Erythroblast (primary cell): Measurements from ENCODE around the gene ADD1.

Experiments
- DNase-seq, 2 experiments: peaks; one replicate each; lab custom pipeline; 2025; lab: John Stamatoyannopoulos, UW
- GATA1 ChIP-seq: IDR thresholded peaks from 2 replicates; pipeline ENCODE4 v1.6.1; 2011; ENCODE audit warnings: low read depth, mild to moderate bottlenecking, control low read depth, low read length, moderate library complexity
- POLR2A ChIP-seq: IDR thresholded peaks from 2 replicates; pipeline ENCODE4 v1.6.1; 2011; ENCODE audit warnings: mild to moderate bottlenecking, low read length

Gene ADD1

DNA sequence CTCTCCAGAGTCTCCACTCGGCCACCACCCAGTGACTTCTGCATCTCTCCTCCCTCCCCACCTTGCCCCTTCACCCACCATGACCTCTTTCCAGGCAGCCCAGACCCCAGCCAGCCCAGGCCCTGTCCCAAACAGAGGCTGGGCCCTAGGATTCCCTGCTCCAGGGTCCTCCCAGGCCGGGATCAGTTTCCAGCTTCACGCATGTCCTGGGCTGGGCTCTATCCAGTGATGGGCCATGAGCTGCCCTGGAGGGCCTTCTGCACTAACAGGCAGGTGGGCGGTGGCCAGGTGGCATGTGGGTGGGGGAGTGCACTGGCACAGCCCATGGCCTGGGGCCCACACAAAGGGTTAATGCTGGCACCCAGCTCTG is 20.4 kb upstream of the ADD1 start:
- no peak for DNase-seq

DNA sequence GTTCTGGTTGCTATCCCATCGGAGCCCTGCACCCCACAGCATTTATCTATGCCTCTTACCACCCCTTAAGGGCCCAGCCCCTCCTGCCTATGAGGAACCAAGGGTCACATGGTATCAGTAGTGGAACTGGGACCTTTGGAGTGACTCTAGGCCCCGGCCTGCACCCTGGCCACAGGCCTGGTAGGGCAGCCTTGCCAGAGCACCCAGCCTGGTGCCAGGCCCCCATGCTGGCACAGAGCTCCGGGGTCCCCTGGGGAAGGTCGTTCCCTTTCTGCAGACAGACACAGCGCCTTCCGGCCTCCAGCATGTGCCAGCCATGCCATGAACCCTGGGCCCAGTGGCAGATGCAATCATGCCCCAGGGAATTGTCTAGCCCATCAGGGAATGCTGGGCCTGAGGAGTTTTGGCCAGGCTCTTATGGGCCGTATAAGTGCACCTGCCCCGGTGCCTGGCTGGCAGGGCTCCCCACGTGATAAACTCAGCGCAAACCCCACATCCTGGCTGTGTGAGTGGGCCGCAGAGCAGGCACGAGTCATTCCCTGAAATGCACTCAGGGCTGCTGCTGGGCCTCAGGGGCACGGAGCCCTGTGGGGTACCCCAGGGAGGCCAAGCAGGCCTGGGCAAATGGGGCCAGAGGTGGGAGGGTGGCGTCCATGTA is 19.8 kb upstream of the ADD1 start:
- TF ChIP-seq POLR2A (no peak), GATA1 (no peak)
- DNase-seq: no peak

More for the DNA sequence above, 20.4 kb upstream of the ADD1 start:
- no peak for TF ChIP-seq GATA1
- TF ChIP-seq POLR2A: no peak

DNA sequence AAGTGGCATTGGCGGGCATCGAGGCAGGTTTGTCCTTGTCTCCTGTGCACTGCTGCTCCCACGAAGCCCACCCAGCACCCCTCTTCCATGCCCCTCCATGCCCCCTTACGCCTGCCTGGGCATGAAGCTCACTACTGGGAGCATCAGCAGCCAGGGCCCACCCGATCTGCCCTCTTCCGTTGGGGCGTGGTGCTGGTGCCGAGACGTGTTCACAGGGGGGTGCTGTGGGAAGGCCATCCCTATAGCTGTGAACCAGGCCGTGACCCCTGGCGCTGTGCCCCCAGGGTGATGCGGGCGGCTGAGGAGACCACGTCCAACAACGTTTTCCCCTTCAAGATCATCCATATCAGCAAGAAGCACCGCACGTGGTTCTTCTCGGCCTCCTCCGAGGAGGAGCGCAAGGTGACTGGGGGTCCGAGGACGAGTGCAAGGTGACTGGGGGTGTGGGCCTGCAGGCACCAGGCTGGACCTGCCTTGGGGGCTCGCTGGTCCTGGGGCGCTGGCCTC is 19.3 kb upstream of the ADD1 start:
- TF ChIP-seq POLR2A: no peak
- TF ChIP-seq GATA1: no peak
- no peak for DNase-seq

GRCh38 chr4:2824836-2825381 is 18.7 kb upstream of the ADD1 start:
- TF ChIP-seq POLR2A: no peak
- no peak for TF ChIP-seq GATA1
- no peak for DNase-seq

DNA sequence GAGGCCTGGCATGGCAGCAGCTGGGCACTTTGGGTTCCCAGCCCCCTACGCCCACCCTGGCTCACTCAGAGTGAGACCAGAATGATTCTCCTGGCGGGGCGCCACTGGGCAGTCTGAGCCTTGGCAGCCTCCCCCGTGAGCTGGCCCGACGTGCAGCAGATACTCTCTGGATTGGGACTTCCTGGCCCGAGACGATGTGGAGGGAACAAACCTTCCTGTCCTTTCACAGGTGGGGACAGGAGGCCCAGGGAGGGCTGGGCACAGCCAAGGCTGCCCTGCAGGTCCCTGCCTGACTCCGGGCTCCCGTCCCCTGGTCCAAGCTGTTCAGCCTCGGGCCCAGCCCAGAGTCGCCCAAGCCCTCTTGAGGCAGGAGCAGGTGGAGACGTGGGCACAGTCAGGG is 17.9 kb upstream of the ADD1 start:
- no peak for DNase-seq
- TF ChIP-seq POLR2A: no peak
- TF ChIP-seq GATA1: no peak

GRCh38 chr4:2827071-2827873 is 16.4 kb upstream of the ADD1 start:
- DNase-seq: no peak
- TF ChIP-seq POLR2A: no peak
- no peak for TF ChIP-seq GATA1

DNA sequence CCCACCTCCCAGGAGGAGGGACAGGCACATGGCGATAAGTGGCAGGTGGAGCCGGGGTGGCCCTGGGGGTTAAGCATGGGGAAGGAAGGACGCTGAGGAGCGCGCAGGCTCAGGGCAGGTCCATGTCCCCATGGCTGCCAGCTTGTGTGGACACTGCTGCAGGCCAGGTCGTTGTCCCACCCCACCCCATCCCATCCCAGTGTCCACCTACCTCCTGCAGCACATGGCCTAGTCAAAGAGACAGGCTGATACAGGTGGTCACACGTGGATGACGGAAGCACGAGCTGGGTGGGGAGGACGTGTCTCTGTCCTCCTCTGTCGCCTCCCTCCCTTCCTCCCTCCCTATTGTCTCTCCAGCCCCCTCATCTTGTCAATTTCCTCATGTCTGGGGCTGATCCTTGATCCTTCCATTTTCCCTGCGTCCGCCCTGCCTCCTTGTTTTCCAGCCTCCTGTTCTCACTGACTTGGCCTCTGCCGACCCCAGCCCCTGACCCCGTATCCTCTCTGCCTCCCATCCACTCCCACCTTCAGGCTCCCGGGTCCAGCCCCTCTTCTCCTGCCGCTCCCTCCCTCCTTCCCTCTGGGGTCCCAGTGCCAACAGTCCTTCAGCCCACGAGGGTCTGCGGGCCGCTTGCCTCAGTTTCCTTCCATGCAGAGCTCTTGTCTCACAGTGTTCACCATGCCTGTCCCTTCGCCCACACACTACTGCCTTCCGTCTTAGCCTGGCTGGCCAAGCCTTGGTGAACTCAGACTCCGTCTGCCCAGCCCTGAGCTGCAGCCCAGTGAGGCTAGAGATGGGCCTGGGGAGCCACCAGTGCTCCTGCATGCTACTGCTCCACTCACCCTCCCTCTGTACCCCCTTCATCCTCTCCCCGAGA is 15.5 kb upstream of the ADD1 start:
- no peak for DNase-seq
- TF ChIP-seq POLR2A: no peak
- no peak for TF ChIP-seq GATA1

GRCh38 chr4:2828758-2829181 is 14.9 kb upstream of the ADD1 start:
- TF ChIP-seq POLR2A (no peak), GATA1 (no peak)
- no peak for DNase-seq

DNA sequence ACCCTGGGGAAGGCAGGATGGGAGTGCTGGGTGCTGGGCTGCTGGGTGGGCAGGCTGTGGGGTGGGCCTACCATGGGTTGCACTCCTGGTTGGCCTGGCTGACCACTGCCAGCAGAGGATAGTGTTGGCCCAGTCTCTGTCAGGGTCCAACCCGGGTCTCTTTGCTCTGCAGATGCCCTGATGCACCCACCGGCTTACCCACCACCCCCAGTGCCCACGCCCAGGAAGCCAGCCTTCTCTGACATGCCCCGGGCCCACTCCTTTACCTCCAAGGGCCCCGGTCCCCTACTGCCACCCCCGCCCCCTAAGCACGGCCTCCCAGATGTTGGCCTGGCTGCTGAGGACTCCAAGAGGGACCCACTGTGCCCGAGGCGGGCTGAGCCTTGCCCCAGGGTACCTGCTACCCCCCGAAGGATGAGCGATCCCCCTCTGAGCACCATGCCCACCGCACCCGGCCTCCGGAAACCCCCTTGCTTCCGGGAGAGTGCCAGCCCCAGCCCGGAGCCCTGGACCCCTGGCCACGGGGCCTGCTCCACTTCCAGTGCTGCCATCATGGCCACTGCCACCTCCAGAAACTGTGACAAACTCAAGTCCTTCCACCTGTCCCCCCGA is 14.2 kb upstream of the ADD1 start:
- DNase-seq: no peak
- TF ChIP-seq GATA1 (no peak), POLR2A (no peak)

DNA sequence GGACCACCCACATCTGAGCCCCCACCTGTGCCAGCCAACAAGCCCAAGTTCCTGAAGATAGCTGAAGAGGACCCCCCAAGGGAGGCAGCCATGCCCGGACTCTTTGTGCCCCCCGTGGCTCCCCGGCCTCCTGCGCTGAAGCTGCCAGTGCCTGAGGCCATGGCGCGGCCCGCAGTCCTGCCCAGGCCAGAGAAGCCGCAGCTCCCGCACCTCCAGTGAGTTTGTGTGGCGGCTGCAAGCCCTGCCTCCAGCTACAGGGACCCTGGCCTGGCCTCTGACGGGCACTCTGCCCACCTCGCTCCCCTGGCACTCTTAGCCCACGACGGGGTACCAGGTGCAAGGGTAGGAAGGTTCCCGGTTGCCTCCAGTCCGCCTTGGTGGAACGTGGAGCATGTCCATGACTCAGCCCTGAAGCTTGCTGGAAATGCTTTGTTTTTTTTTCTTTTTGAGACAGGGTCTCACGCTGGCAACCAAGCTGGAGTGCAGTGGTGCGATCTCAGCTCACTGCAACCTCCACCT is 13.7 kb upstream of the ADD1 start:
- TF ChIP-seq GATA1 (no peak), POLR2A (no peak)
- no peak for DNase-seq

GRCh38 chr4:2830632-2831610 is 12.7 kb upstream of the ADD1 start:
- no peak for DNase-seq
- TF ChIP-seq POLR2A (no peak), GATA1 (no peak)

DNA sequence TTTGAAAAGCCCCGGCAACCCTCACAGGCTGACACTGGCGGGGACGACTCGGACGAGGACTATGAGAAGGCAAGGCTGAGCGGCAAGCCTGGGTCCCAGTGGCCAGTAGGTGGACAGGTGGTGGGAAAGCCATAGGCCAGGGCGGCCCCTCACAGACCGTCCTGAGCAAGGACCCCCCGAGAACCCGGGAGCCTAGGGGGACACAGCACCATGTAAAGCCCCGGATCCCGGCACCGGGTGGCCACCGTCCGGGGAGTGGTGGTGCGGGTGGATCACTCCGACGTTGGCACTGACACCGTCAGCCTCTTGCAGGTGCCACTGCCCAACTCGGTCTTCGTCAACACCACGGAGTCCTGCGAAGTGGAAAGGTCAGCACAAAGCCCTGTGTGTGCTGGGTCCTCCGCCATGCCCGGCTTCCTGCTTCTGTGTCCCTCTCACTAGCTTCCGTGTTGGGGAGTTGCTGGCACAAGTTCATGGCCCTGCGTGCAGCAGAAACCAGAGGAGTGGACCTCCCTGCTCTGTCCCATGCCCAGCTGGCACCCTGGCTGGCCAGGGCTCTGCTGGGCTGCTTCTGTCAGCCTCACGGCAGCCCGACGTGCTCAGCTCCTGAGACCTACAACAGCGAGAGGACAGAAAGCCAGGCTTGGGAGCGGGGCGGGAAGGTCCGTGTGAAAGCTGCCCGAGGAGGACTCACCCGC is 11.9 kb upstream of the ADD1 start:
- no peak for TF ChIP-seq GATA1
- TF ChIP-seq POLR2A: no peak
- DNase-seq: no peak
